NCI-H345 treated with DMSO at 0.1 percent for 48 hours (cell line): ENCODE measurements around the gene TTLL11.

Experiments used
- DNase-seq: peaks from one replicate; lab custom pipeline; 2025; ENCODE audit not compliant: unreplicated experiment; lab: John Stamatoyannopoulos, UW

TTLL11 gene

DNA sequence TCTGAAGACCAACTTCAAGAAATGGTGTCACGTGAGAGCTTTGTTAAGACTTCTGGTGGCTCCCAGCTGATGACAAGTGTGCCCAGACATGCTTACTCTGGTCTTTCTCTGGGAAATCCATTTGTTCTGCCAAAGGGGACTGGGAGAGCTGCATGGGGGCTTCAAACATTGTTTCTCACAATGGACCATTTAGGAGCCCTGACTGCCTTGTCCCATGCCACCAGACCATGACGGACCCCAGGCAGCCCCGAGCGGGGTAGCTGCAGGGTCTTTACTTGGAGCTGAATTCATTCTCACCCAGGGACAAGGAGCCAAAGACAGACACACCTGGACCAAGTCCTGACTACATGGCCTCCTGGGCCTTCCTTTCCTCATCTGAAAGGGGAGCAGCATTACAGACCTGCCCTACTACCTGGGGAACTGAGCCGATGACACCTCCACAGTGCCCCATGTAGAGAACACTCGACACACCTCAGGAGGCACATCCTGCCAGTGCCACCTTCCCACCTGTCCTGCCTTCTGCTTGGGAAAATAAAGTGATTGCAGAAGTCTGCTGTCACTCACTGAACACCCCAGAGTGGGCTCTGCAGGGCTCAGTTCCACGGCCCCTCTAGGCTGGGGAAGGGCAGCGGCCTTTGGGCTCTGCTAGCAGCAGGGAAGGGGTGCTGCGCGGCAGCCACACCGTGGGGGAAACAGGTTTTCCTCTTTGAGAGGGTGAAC lies 272.7 kb downstream of the TTLL11 start:
- no peak for DNase-seq

DNA sequence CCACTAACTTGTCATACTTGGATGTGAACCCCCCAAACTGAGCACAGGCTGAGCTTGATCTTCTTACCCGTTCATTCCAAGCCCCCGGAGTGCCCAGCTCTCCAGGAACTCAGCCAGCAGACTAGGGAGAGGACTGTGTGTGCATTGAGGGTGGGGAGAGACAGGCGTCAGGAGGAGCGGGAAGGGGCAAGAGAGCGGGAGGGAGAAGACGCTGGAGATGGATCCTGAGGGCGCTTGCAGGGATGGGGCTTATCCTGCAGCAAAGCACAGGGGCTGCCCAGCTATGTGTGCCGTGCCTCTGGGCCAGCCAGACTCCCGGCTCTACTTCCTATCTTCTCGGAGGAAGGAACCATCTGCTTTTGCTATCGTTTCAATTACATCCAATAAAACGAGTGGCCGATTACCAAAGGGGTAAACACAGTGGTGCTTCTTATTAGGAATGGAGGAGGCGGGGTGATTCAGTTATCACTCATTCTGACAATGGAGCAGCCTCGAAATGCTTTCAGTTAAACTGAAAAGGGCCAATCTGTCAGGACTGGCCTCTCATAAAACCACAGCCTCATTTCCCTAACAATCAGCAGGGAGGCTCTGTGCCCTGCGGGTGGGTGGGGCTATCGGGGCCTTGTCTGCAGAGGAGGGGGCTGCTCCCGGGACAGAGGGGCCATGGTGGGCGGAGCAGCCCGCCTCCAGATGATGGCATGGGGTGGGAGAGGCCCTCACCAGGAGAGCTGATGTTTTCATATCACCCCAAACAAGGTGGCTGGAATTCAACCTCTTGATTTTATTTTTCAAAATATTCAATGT lies 273.5 kb downstream of the TTLL11 start:
- no peak for DNase-seq

DNA sequence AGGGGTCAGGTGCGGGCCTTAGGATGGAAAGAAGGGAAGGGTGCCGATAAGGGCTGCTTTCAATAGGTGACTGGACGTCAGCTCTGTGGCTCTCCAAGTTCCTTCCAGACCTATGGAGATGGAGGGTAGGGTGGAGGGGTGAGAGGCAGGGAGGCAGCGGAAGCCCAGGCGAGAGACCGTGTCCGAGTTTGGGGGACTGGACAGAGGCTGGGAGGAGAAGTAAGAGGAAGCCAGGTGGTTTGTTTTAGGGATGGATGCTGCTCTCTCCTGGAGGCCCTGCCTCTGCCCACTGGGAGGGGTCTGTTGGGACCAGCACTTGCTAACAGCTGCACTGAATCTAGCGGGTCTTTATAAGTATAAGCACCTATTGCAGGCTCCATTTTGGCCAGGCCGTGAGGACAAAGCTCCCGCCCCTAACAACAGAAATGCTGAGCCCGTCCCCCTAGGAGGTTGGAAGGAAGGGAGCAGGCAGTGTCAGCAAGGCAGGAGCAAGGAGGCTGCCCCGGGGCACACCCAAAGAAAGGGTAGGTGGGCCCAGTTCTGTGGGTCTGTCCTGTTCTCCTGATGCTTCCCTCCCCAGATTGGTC lies 274.2 kb downstream of the TTLL11 start:
- no peak for DNase-seq

DNA sequence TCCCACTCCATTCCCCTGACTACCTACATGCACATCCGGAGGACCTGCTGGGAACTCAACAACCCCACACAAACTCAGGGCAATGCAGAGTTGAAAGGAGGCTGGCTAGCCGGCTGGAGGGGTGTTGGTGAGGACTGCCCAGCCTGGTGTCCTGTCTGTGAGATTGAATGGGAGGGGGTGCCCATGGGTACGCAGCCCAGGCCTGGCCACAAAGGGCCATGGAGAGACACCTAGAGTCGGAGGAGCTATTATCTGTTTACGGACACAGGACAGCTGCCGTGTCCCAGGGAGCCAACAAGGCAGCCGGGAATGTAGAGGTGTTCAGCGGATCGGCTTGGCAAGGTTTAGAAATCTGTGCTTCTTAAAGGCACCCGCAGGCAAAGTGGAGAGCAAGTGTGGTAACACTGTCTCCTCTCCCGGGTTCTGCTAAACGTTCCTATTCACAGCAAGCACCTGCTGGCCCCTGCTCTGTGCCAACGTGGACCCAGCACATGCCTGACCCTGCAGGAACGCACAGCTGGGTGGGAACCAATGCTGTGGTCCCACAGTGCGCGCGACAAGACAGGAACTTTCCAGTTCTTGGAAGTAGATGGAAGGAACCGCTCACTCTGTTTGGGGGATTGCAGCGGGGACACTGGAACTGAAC lies 275.0 kb downstream of the TTLL11 start:
- DNase-seq = no peak

DNA sequence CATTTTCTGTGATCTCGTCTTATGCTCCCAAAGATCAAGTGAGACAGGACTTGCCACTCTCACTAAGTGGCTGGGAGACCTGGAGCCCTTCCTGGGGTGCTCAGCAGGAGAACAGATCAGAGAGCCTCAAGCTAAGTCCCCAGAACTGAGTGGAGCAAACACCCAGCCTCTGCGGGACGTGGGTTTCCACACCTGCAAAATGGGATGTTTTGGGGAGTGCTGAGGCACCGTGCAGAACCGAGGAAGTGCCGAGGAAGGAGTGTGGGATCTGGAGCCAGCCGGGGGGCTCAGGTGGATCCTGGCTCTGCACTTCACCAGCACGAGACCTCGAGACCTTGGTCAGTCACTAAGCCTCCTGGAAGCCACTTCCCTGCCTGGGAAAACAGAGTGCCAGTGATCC lies 275.6 kb downstream of the TTLL11 start:
- DNase-seq = no peak

DNA sequence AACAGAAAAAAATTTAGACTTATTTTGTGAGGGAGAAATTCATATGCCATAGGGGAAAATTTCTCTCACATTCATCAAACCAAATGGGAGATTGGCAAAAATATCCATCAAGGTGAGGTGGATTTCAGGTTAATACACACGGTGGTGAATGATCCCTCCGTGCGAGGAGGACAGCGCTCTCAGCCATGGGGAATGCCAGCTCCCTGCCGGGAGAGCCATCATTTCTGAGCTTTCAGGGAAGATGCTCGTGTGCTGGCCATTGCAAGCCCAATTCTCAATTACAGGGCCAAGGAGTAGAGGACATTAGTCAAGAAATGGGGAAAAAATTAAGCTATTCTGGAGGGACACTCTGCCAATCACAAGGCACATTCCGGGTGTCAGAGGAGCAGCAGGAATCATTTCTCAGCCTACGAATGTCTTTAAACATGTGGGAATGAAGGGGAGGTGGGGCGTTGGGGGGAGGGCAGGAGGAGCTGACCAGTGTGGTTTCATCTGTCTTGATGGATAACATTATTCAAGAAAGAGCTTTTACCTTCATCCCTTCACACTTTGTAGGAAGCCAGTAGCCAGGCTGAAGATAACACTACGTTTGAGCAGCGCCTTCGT lies 276.2 kb downstream of the TTLL11 start:
- no peak for DNase-seq

DNA sequence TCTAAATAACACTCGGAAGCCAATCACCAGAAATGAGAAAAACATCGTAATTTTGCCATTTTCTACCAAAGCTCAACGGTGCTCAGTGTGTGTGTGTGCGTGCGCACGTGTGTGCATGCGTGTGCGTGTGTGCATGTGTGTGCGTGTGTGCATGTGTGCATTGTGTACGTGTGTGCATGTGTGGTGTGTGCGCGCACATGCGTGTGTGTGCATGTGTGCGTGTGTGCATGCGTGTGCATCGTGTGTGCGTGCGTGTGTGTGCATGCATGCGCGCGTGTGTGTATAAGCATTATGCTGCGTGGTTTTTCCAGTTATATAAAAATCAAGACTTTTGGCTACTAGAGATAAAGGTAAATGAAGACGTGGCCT lies 276.7 kb downstream of the TTLL11 start:
- no peak for DNase-seq

DNA sequence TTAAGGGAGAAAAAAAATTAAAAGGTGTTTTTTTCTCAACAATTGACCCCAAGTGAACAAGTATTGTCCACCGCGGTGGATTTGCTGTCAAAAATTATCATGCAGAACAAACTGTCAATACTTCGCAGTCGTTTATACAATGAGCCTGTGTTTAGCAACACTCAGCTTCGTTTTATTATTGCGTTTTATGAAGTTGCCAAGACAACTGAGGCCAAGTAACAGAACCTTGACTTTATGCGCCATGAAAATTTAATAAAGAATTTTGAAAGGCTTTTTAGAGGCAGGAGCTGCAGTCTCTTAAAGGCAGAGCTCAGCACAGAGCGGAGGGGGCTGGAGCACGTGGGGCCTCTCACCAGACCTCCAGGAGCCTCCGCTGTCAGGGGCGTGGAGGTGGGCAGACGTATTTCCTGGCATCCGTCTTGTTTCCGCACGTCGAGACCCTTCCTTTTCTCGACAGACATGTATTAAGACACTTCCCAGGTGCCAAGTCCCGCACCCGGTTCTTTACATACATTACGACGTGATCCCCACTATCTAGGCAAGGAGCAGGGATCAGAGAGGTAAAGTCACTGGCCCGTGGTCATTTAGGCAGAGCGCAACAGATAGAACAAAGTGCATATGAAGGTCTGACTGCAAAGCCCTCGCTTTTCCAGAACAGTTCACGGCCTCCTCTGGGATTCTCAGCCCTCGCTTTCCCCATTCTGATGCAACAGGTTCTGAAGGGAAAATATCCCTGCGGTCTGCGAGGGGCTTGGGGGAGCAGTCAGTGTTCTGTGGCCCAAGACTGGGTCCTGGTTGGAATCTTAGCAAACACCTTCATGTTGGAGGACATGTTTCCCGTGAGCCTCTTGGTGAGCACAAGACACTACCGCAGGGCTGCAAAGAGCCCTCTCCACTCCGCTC lies 277.3 kb downstream of the TTLL11 start:
- DNase-seq = no peak

DNA sequence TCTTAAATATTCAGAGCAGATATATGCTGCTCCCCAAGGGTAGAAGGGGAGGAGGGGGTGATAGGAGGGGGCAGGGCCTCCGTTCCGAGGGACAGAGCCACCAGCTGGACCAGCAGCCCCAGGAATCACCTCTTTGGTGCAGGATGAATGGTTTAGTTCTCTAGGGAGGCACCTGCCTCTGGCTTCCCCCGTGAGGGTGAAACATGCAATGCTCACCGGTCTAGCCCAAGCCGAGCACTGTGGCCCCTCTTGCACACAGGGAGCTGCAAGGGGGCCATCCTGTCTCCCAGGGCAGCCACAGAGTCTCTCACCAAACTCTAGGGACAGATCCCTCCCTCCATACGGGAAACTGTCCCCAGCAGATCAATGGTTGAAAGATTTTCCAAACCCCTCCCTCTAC lies 278.0 kb downstream of the TTLL11 start:
- no peak for DNase-seq

DNA sequence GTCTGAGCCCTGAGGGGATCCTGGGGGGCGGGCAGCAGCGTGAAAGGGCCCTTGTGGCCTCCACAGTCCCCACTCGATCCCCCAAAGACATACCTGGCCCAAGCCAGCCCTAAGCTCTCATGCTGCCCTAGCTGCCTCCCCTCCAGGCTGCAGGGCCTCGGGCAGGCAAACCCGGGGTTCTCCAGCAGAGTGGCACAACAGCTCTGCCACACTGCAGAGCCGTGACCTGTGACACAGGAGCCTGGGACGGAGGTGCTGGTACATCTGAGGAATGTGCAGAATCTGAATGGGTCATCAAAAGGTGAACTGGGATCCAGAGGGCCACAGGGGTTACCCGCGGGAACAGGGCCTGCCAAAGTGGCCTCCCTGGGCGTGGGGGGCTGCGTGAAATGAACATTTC lies 278.5 kb downstream of the TTLL11 start:
- no peak for DNase-seq

DNA sequence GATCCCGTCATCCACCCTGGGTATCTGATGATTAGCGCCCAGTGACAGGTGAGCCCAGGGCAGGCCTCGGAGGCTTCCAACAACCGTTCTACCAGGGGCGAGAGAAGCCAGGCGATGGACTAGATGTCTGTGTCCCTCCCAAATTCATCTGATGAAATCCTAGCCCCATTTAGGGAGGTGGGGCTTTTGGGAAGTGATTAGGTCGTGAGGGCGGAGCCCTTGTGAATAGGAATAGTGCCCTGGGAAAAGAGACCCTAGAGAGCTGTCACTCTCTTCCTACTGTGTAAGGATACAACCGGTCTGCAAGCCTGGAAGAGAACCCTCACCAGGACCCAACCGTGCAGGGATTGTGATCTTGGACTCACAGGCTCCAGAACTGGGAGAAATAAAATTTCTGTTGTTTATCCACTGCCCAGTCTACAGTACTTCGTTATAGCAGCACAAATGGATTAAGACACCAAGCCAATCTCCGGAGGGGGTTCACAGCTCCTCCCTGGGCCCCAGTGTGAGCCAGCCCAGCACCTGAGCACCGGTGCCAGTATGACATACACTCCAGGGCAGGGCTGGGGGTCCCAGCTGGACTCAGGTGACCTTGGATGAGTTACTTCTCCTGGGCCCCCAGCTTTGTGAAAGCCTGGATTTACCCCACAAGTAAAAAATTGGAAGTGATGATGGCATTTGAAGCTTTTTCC lies 279.4 kb downstream of the TTLL11 start:
- DNase-seq = no peak

DNA sequence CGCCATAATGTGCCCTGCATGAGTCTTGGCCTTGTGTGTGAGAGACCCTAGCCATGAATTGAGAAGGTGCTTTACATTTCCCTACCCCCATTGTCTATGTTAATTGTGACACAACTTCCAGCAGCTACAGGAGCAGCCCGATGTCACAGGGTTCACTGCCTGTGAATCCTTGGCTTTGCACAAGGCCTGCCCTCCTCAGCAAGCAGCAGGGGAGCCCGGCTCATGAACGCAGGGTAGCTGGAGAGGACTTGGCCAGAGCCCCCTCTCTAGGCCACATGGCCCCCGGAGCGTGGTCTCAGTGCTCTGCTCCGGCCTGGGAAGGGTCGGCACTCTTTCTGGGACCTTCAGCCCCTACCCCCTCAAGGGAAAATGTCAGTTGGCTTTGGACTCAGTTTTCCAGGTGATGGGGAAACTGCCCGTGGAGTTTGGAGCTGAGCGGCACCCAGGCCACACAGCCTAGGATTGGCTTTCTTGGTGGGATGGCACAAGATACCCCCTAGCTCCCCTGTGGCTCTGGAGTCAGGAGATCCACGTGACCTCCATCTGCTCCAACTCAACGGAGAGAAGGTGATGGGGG lies 280.9 kb downstream of the TTLL11 start:
- DNase-seq = no peak

DNA sequence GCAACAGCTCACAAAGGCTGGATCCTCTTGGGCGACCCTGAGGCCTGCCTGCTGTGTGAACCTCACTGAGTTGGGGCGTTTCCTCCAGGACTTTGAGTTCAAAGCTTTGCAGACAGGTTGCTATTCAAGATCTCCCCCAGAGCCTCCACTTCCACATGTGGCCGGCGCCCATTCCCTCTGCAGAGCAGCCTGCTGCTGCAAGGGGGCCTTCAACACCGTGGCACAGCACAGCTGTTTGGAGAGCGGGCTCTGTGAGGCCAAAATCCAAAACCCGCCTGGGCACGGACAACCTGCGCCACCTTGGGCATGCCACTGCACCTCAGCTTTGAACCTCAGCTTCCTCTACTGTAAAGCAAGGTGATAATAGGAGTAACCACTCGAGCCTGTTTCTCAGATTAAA lies 281.4 kb downstream of the TTLL11 start:
- DNase-seq = no peak

DNA sequence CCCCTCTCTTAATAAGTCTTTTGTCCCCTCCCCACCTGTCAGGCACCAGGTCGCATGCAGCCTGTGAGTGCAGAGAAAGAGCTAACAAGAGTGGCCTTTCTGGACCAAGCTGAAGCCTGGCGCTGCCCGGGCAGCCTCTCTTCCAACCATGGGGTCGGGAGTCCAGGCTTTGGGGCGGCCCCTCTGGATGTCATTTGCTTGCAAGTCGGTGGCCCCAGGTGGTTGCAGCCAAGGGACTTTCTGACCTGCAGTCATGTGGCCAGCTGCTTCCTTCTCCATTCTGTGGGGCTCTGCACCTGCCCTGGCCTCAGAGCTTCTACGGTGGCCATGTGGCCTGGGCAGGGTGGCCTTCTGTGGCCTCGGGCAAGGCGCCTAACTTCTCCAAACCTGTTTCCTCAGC lies 282.0 kb downstream of the TTLL11 start:
- DNase-seq = no peak

DNA sequence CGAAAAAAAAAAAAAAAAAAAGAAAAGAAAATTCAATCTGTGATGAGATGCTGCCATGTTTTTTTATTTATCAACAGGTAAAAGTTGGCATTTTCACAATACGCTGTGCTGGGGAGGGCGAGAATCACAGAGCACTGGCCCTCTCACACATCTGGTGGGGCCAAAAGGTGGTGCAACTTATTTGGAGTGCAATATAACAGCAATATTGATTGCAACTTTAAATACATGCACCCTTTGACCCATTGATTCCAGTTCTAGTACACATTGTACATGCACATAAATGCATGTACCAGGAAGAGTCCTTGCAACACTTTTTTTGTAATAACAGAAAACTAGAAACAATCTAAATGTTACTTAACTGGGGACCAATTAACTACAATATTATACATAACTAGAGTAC lies 282.6 kb downstream of the TTLL11 start:
- no peak for DNase-seq

DNA sequence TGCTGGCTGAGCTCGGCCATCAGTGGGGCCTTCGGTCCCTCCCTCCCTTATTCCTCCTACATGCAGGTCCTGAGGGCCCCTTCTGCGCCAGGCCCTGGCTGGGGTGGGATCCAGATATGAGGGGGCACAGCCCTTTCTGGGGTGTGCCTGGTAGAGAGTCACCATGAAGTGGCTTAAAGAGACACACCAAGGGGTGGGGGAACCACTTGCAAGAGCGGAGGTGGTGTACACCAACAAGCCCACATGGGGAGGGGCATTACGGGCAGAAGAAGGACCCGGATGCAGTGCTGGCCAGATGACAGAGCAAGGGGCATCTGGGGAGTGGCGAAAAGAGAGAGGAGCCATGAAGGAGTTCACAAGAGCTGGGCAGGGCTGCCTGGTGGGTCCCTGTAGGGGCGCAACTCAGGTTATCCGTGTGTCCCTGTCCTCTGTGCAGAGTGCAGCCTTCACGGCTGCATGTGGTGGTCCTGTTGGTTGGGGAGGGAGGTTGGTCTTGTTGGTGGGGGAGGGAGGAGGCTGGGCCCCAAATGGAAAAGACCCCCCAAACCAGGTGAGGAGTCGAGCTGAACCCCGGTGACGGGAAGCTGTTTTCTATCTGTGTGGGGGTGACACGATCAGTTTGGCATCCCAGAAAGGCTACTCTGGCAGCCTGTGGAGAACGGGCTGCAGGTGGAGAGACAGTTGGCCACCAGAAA lies 283.6 kb downstream of the TTLL11 start:
- no peak for DNase-seq

DNA sequence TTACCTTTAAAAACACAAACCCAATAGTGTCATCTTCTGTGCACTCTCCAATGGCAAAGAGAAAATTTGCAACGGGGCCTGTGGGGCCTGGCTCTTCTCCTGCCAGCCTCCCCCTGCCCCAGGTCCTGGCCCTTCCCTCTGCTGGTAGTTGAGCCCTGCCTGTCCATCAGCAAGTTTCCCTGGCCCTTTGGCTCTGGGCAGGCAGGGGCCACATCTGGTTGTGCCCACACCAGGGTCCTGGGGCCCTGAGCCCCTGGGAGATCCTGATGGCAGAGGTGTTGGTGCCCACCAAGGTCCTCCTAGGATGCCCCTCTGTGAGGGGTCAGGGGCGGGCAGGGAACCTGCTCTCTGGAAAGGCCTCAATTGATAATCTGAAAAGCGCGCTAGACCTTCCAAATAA lies 284.3 kb downstream of the TTLL11 start:
- no peak for DNase-seq

DNA sequence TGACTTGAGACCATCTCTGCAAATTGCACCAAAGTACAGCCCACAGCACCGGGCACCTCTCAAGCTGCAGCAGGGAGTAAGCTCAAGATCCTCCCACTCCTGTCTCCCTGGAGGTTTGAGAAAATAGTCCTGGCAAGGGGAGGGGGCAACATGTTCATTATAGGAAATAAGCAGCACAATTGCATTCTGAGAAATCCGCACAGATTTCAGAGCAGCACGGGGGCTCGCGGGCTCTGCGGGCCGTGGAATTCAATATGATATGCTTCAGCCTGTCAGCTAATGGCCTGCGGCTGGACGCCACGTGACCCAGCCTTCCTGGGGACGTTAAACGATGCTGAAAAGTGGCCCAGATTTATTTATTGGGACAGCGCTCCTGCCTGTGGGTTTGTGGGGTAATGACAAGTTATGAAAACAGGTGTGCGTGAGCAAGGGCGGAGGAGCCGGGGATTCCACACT lies 285.3 kb downstream of the TTLL11 start:
- no peak for DNase-seq
